GM10248 (cell line): ENCODE measurements around the gene H2BW2.
"Not testable (repeated sequence)": the region's sequence is repeated elsewhere in the genome, so short reads cannot be mapped to it uniquely, and the experiment has no call there.

Source experiments
- CTCF ChIA-PET: fragments of 300-600 bp; sonication (Branson Sonifier 250); formaldehyde crosslinking; extraction: SDS; loops from one replicate; lab custom pipeline; 2021; ENCODE audit warnings: antibody characterized with exemption; lab: Yijun Ruan, JAX
- POLR2A ChIA-PET: fragments of 350-650 bp; sonication (Branson Sonifier 250); formaldehyde crosslinking; extraction: SDS; loops from one replicate; lab custom pipeline; 2020; ENCODE audit warnings: antibody characterized with exemption; lab: Yijun Ruan, JAX
- DNase-seq: peaks from one replicate; pipeline ENCODE4 v3.0.0; 2012; ENCODE audit errors: extremely low spot score
- CTCF ChIP-seq: IDR thresholded peaks from 2 replicates; pipeline ENCODE4 v1.5.1; 2012; ENCODE audit warnings: mild to moderate bottlenecking, low read depth; ENCODE audit errors: extremely low read depth, missing control alignments, control extremely low read depth

Gene H2BW2

GRCh38 chrX:104039689-104040505 is at the start of gene H2BW2:
Gene H2BW2 (plus strand): TSS chrX:104039956. CDS start chrX:104039995, 39 bp downstream.
- no peak for DNase-seq
- POLR2A ChIA-PET: no interaction called here
- CTCF ChIA-PET: no interaction called here
- no peak for TF ChIP-seq CTCF

GRCh38 chrX:103999234-103999633 is 40.5 kb upstream of the H2BW2 start:
- no peak for TF ChIP-seq CTCF
- ChIA-PET POLR2A (no interaction called here), CTCF (interaction anchor here (1.2 kb wide), 1 partner anchor 12 kb away, joined by 3 read pairs; no protein-coding TSS in a partner anchor)
- no peak for DNase-seq

GRCh38 chrX:104008831-104009230 is 30.9 kb upstream of the H2BW2 start:
- ChIA-PET CTCF (no interaction called here), POLR2A (no interaction called here)
- no peak for DNase-seq
- TF ChIP-seq CTCF: no peak

- ChIA-PET POLR2A (no interaction called here), CTCF (no interaction called here)
- no peak for DNase-seq
- no peak for TF ChIP-seq CTCF
Measured at GRCh38 chrX:104013158-104013557, 26.6 kb upstream of the H2BW2 start.

GRCh38 chrX:104013606-104014005 is 26.1 kb upstream of the H2BW2 start, which contains the start of gene H2BW1:
Gene H2BW1 (minus strand): TSS chrX:104013708. CDS start chrX:104013576, 132 bp downstream.
- ChIA-PET CTCF (no interaction called here), POLR2A (no interaction called here)
- no peak for TF ChIP-seq CTCF
- no peak for DNase-seq

- CTCF ChIA-PET, POLR2A ChIA-PET, DNase-seq: not testable (repeated sequence)
Measured at GRCh38 chrX:104015576-104015975, 24.2 kb upstream of the H2BW2 start.

GRCh38 chrX:104018126-104018525 is 21.6 kb upstream of the H2BW2 start:
- ChIA-PET POLR2A (no interaction called here), CTCF (no interaction called here)
- no peak for DNase-seq
- no peak for TF ChIP-seq CTCF
